ENCODE measurements around the gene PROSER2.

DNA sequence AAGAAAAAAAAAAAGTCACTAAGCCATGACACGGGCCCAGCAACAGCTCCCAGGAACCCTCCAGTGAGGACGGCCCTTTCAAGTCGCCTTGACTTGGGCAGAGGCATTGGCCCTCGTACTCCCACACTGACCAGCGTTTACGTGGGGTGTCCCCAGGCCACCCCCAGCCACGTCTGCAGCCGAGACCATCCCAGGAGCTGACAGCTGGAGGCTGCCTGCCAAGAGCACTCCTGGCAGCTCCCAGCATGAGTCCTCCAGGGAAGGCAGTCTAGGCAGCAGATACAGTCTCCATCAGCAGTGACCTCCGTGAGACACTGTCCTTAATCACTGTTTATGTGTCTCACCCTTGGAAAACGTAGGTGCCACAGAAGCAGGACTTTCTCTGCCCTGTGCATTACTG is 86.5 kb downstream of the PROSER2 start:
- TF ChIP-seq, protein P1, sequence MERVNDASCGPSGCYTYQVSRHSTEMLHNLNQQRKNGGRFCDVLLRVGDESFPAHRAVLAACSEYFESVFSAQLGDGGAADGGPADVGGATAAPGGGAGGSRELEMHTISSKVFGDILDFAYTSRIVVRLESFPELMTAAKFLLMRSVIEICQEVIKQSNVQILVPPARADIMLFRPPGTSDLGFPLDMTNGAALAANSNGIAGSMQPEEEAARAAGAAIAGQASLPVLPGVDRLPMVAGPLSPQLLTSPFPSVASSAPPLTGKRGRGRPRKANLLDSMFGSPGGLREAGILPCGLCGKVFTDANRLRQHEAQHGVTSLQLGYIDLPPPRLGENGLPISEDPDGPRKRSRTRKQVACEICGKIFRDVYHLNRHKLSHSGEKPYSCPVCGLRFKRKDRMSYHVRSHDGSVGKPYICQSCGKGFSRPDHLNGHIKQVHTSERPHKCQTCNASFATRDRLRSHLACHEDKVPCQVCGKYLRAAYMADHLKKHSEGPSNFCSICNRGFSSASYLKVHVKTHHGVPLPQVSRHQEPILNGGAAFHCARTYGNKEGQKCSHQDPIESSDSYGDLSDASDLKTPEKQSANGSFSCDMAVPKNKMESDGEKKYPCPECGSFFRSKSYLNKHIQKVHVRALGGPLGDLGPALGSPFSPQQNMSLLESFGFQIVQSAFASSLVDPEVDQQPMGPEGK (CRISPR knock-in tag; IDR thresholded peaks at IDR 0.05; ENCODE audit: borderline replicate concordance), result no peak
- TF ChIP-seq ARNTL (CRISPR knock-in tag; IDR thresholded peaks at IDR 0.05; ENCODE audit: borderline replicate concordance, low read depth) (no peak), ISL1 (CRISPR knock-in tag; IDR thresholded peaks at IDR 0.05) (no peak), SNAI2 (CRISPR knock-in tag; IDR thresholded peaks at IDR 0.05) (no peak), ZNF8 (CRISPR knock-in tag; IDR thresholded peaks at IDR 0.05) (no peak), OSR1 (CRISPR knock-in tag; IDR thresholded peaks at IDR 0.05) (no peak)
- TF ChIP-seq, protein P2, sequence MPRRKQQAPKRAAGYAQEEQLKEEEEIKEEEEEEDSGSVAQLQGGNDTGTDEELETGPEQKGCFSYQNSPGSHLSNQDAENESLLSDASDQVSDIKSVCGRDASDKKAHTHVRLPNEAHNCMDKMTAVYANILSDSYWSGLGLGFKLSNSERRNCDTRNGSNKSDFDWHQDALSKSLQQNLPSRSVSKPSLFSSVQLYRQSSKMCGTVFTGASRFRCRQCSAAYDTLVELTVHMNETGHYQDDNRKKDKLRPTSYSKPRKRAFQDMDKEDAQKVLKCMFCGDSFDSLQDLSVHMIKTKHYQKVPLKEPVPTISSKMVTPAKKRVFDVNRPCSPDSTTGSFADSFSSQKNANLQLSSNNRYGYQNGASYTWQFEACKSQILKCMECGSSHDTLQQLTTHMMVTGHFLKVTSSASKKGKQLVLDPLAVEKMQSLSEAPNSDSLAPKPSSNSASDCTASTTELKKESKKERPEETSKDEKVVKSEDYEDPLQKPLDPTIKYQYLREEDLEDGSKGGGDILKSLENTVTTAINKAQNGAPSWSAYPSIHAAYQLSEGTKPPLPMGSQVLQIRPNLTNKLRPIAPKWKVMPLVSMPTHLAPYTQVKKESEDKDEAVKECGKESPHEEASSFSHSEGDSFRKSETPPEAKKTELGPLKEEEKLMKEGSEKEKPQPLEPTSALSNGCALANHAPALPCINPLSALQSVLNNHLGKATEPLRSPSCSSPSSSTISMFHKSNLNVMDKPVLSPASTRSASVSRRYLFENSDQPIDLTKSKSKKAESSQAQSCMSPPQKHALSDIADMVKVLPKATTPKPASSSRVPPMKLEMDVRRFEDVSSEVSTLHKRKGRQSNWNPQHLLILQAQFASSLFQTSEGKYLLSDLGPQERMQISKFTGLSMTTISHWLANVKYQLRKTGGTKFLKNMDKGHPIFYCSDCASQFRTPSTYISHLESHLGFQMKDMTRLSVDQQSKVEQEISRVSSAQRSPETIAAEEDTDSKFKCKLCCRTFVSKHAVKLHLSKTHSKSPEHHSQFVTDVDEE (CRISPR knock-in tag; IDR thresholded peaks at IDR 0.05), result no peak
- TF ChIP-seq, protein P3, sequence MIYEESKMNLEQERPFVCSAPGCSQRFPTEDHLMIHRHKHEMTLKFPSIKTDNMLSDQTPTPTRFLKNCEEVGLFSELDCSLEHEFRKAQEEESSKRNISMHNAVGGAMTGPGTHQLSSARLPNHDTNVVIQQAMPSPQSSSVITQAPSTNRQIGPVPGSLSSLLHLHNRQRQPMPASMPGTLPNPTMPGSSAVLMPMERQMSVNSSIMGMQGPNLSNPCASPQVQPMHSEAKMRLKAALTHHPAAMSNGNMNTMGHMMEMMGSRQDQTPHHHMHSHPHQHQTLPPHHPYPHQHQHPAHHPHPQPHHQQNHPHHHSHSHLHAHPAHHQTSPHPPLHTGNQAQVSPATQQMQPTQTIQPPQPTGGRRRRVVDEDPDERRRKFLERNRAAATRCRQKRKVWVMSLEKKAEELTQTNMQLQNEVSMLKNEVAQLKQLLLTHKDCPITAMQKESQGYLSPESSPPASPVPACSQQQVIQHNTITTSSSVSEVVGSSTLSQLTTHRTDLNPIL (CRISPR knock-in tag; IDR thresholded peaks at IDR 0.05; ENCODE audit: low read depth), result no peak
